K562 (cell line): ENCODE results near the gene NR6A1. TPM values are rescaled to one million over a fixed set of nuclear protein-coding genes. Genes with fewer than 3 reads are reported as not detected.

Experiments
- ATAC-seq: fragments of 200-7000 bp; cut with Tn5 transposase; 3 replicates; pipeline ENCODE4 v1.9.1; 2020; ENCODE audit warnings: moderate library complexity
- BruUV-seq: library from RNA; stranded (reverse); fragments of 400-500 nt; replicated peaks from 2 replicates; lab custom pipeline; 2021; lab: Mats Ljungman, UMichigan
- CTCF ChIA-PET: fragments of 300-600 bp; formaldehyde crosslinking; extraction: SDS; loops from one replicate; lab custom pipeline; 2021; ENCODE audit warnings: low intra/inter-chr PET ratio; lab: Yijun Ruan, JAX
- POLR2A ChIA-PET: fragments of 300-600, 350-650 bp; sonication (Branson Sonifier 250); formaldehyde crosslinking; extraction: SDS; loops from one replicate; lab custom pipeline; 2021; ENCODE audit warnings: antibody characterized with exemption, inconsistent platforms; lab: Yijun Ruan, JAX
- DNase-seq, 4 experiments: peaks; one replicate each; pipeline versions ENCODE4 v3.0.0 to v3.0.0-alpha.2; 2011 to 2018; ENCODE audit warnings: low spot score in 3 of 4, mixed read lengths in 3 of 4; ENCODE audit errors: extremely low read depth in 1 of 4
- FAIRE-seq: peaks from 2 replicates; lab custom pipeline; 2011; peaks lifted over from hg19 to GRCh38; lab: Jason Lieb, UNC
- H2AFZ ChIP-seq: 2 replicates; pipeline ENCODE4 v1.6.0; 2011; ENCODE audit warnings: low read depth, low read length, control low read depth, inconsistent platforms
- H3K27ac ChIP-seq: fragments of 200-600 bp; 3 replicates; pipeline ENCODE4 v1.8.0; 2011; ENCODE audit warnings: low read depth, mild to moderate bottlenecking, control low read depth, inconsistent platforms, low read length, moderate library complexity, mixed read lengths; ENCODE audit errors: extremely low read depth
- H3K27me3 ChIP-seq, 2 experiments: fragments of 300-600 bp in 1 of 2; 2 replicates in 1 of 2; 3 replicates in 1 of 2; pipeline versions ENCODE4 v1.6.0 to v1.8.0; 2011; ENCODE audit warnings: inconsistent platforms in 2 of 2, low read length in 2 of 2, mild to moderate bottlenecking in 1 of 2, mixed read lengths in 1 of 2, moderate library complexity in 1 of 2; ENCODE audit not compliant: control insufficient read depth in 2 of 2, insufficient read depth in 2 of 2
- H3K36me3 ChIP-seq: fragments of 300-600 bp; 3 replicates; pipeline ENCODE4 v1.8.0; 2011; ENCODE audit warnings: mild to moderate bottlenecking, low read length, inconsistent platforms; ENCODE audit not compliant: control insufficient read depth, insufficient read depth
- H3K4me1 ChIP-seq, 2 experiments: fragments of 200-600 bp in 1 of 2; replicated peaks in 1 of 2; 2 replicates in 1 of 2; 3 replicates in 1 of 2; pipeline versions ENCODE4 v1.5.1 to v1.8.0; 2011; ENCODE audit warnings: inconsistent platforms in 2 of 2, low read length in 2 of 2, mild to moderate bottlenecking in 1 of 2, mixed read lengths in 1 of 2, moderate library complexity in 1 of 2; ENCODE audit not compliant: control insufficient read depth in 2 of 2, insufficient read depth in 2 of 2
- H3K4me2 ChIP-seq: 2 replicates; pipeline ENCODE4 v1.6.1; 2011; ENCODE audit warnings: low read length, control low read depth, inconsistent platforms, mixed read lengths; ENCODE audit not compliant: insufficient read depth
- H3K4me3 ChIP-seq: fragments of 200-600 bp; sonication (generic), shearing (Covaris generic); 2 replicates; pipeline ENCODE4 v1.5.1; 2016; ENCODE audit warnings: control low read depth, inconsistent platforms
- H3K79me2 ChIP-seq: fragments of 200-600 bp; 3 replicates; pipeline ENCODE4 v1.8.0; 2011; ENCODE audit warnings: low read length, inconsistent platforms; ENCODE audit not compliant: control insufficient read depth, insufficient read depth
- H3K9ac ChIP-seq, 2 experiments: 2 replicates each; pipeline versions ENCODE4 v1.6.0 to v1.6.1; 2011; ENCODE audit warnings: low read depth in 2 of 2, low read length in 2 of 2, control low read depth in 1 of 2, inconsistent platforms in 1 of 2, mild to moderate bottlenecking in 1 of 2, mixed read lengths in 1 of 2; ENCODE audit not compliant: insufficient read depth in 1 of 2
- H3K9me1 ChIP-seq: one replicate; pipeline ENCODE4 v1.6.0; 2011; ENCODE audit warnings: inconsistent platforms, mild to moderate bottlenecking, low read length, moderate library complexity; ENCODE audit not compliant: control insufficient read depth, insufficient read depth
- H3K9me3 ChIP-seq: replicated peaks from 2 replicates; pipeline ENCODE4 v1.5.1; 2011; ENCODE audit warnings: low read depth, low read length, inconsistent platforms; ENCODE audit not compliant: control insufficient read depth, insufficient read depth
- H4K20me1 ChIP-seq: replicated peaks from 2 replicates; pipeline ENCODE4 v1.6.1; 2011; ENCODE audit warnings: low read length, inconsistent platforms, mixed read lengths; ENCODE audit not compliant: control insufficient read depth, insufficient read depth
- ARID1B ChIP-seq: fragments of 450-650 bp; IDR thresholded peaks from 2 replicates; pipeline ENCODE4 v1.6.1; 2016; ENCODE audit warnings: antibody characterized with exemption, mild to moderate bottlenecking, inconsistent platforms
- CBFA2T3 ChIP-seq: fragments of 450-650 bp; IDR thresholded peaks from 2 replicates; pipeline ENCODE4 v1.6.1; 2017
- SMARCC2 ChIP-seq: fragments of 450-650 bp; IDR thresholded peaks from 2 replicates; pipeline ENCODE4 v1.6.1; 2017; ENCODE audit warnings: antibody characterized with exemption, moderate library complexity, mild to moderate bottlenecking, low read depth
- SP1 ChIP-seq: sonication (generic); formaldehyde crosslinking; IDR thresholded peaks from 2 replicates; pipeline ENCODE4 v1.8.1; 2022; ENCODE audit warnings: mild to moderate bottlenecking, missing genetic modification reagents
- SRSF9 ChIP-seq: fragments of 200-400 bp; formaldehyde crosslinking; IDR thresholded peaks from 2 replicates; pipeline ENCODE4 v1.6.1; 2017; ENCODE audit warnings: low read depth, low read length, borderline replicate concordance
- TCF3 ChIP-seq: sonication (generic); formaldehyde crosslinking; IDR thresholded peaks from 2 replicates; pipeline ENCODE4 v1.4.0; 2020; ENCODE audit warnings: mild to moderate bottlenecking, missing genetic modification reagents
- ZNF24 ChIP-seq: fragments of 450-650 bp; IDR thresholded peaks from 2 replicates; pipeline ENCODE4 v1.6.1; 2016
- WGBS: fragments of 100-300 bp; shearing (Covaris generic); methylation state at CpG from one replicate; pipeline ENCODE4 v1.1.6; 2016; ENCODE audit warnings: low coverage, mixed read lengths; ENCODE audit not compliant: insufficient coverage; ENCODE audit errors: missing lambda C conversion rate; 5-methylcytosine and 5-hydroxymethylcytosine counted together
- in situ Hi-C: fragments of 300-500 bp; cut with MboI; formaldehyde crosslinking; loops from 4 replicates; pipeline ENCODE4 v1.15.0; 2018; ENCODE audit warnings: inconsistent platforms, mixed read lengths
- intact Hi-C: fragments of 100-400 bp; cut with micrococcal nuclease; formaldehyde crosslinking; loops from 2 replicates; pipeline ENCODE4 v1.14.2; 2022
- polyA plus RNA-seq, 8 experiments: library from polyadenylated mRNA; depleted of rRNA in 4 of 8; stranded (reverse) in 5 of 8; unstranded in 3 of 8; fragments of >200 nt; fragmentation: Nextera tagmentation in 2 of 8; fragmentation: Illumina TruSeq in 1 of 8; extraction: Ambion mirVana in 2 of 8; extraction: Trizol in 1 of 8; gene quantifications; 2 replicates each; pipeline versions ENCODE4 v1.2.1 to v1.2.3, GENCODE V29; 2011 to 2014; ENCODE audit warnings: inconsistent platforms in 1 of 8, missing spikeins in 1 of 8
- total RNA-seq, 7 experiments: library from RNA; depleted of rRNA in 6 of 7; stranded (reverse); fragments of >200 nt in 6 of 7; fragmentation: Illumina TruSeq in 2 of 7; extraction: Trizol in 2 of 7; gene quantifications; 2 replicates each; pipeline versions ENCODE4 v1.2.1 to v1.2.3, GENCODE V29; 2011 to 2021; ENCODE audit warnings: low replicate concordance in 1 of 7
- TF ChIP-seq, protein P1 (sequence below): sonication (generic); formaldehyde crosslinking; IDR thresholded peaks from 2 replicates; pipeline ENCODE4 v1.8.0; 2022; ENCODE audit warnings: mild to moderate bottlenecking, missing genetic modification reagents, borderline replicate concordance

NR6A1 gene
- total and polyA plus RNA-seq, 9 of the 15 experiments (the other 6 are each of a cell fraction or from before 2014, with no cell fraction given), result 9.7 to 55.4 (median 28.3) TPM

DNA sequence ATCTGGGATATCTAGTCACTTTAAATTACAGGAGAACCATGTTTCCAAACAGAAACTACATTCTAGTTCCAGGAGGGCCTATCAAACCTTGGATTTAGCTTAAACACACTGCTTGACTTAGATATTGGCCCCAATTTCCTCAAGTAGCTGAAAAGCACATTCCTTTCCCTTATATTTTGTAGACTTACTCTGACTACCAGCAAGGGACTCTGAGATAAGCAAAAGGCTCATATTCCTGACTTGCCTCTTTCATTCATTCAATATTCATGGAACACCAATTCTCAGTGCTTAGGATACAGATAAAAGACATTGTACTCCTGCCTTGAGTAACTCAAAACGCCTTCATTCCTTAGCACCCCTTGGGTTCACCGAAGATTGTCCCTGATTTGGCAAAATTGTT, 11.8 kb downstream of the NR6A1 start:
- intact Hi-C loops (loop anchor here (5.0 kb wide), 1 partner anchor 207 kb away; no protein-coding TSS in a partner anchor), in situ Hi-C loops (no loop called here)
- H4K20me1 ChIP-seq, result no peaks in the 10 kb centered on the region; the same call in 1 of the 2 replicates
- peak; percentile 11 for FAIRE-seq
- H3K27me3 ChIP-seq, result no peaks in the 10 kb centered on the region
- H3K9me3 ChIP-seq, result no peaks in the 10 kb centered on the region
- no peak overlapping the region for H3K4me3 ChIP-seq
- 15% methylated on average over 2 of the region's 2 CpGs for WGBS
- no TSS peak for BruUV-seq
- H3K27ac ChIP-seq, result peak overlapping the region; percentile 55
- DNase-seq, result peak in 1 of 4 experiments; percentile 47
- H3K4me2 ChIP-seq, result peak overlapping the region; percentile 33
- ATAC-seq, result peak; percentile 22
- peaks cover 94% of the 10 kb centered on the region for H3K79me2 ChIP-seq
- H3K36me3 ChIP-seq, result no peaks in the 10 kb centered on the region
- H3K4me1 ChIP-seq, result peaks cover 0 to 45% of the 10 kb centered on the region in 2 experiments; a peak in 4 of 5 replicates
- H2AFZ ChIP-seq, result no peak overlapping the region
- CTCF ChIA-PET, result no interaction called here
- TF ChIP-seq SP1, result 0 out of 2 replicates have a peak, but pooled peaks have one; percentile 16
- TF ChIP-seq CBFA2T3, result peak; percentile 42; the same call in 1 of the 2 replicates
- peak; percentile 30; the same call in 1 of the 2 replicates for TF ChIP-seq TCF3 (CRISPR knock-in tag)
- TF ChIP-seq, protein P1, sequence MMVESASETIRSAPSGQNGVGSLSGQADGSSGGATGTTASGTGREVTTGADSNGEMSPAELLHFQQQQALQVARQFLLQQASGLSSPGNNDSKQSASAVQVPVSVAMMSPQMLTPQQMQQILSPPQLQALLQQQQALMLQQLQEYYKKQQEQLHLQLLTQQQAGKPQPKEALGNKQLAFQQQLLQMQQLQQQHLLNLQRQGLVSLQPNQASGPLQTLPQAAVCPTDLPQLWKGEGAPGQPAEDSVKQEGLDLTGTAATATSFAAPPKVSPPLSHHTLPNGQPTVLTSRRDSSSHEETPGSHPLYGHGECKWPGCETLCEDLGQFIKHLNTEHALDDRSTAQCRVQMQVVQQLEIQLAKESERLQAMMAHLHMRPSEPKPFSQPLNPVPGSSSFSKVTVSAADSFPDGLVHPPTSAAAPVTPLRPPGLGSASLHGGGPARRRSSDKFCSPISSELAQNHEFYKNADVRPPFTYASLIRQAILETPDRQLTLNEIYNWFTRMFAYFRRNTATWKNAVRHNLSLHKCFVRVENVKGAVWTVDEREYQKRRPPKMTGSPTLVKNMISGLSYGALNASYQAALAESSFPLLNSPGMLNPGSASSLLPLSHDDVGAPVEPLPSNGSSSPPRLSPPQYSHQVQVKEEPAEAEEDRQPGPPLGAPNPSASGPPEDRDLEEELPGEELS (CRISPR knock-in tag), result no peak
- TF ChIP-seq ZNF24, result peak; percentile 63
- 0 out of 2 replicates have a peak, but pooled peaks have one; percentile 13 for TF ChIP-seq ARID1B
- no peak for TF ChIP-seq SMARCC2
- TF ChIP-seq SRSF9, result no peak
- TF ChIP-seq, all 486 proteins: peak for 5
- Histone ChIP-seq H3K9ac (peak overlapping the region in 1 of 2 experiments; percentile 31; a peak in 2 of 4 replicates), H3K9me1 (no peaks in the 10 kb centered on the region)
- POLR2A ChIA-PET, result interaction anchor here (0.5 to 1.5 kb wide), 4 partner anchors 16 to 164 kb away, joined by 3 to 6 read pairs (median 4); no protein-coding TSS in a partner anchor
